Progenitor cell of endocrine pancreas (in vitro differentiated cells): ENCODE data around the gene CACNA2D4. TPM values are rescaled to one million over a fixed set of nuclear protein-coding genes. Genes with fewer than 3 reads are reported as not detected.

Source experiments
- DNase-seq: peaks from one replicate; pipeline ENCODE4 v3.0.0; 2021; ENCODE audit warnings: low spot score; ENCODE audit not compliant: unreplicated experiment
- H3K27ac Mint-ChIP-seq: 2 replicates; pipeline ENCODE4 v1.8.0; 2021; ENCODE audit warnings: mild to moderate bottlenecking, moderate library complexity, mixed read lengths
- H3K27me3 Mint-ChIP-seq: 2 replicates; pipeline ENCODE4 v1.8.0; 2021; ENCODE audit warnings: mixed read lengths
- H3K36me3 Mint-ChIP-seq: 2 replicates; pipeline ENCODE4 v1.8.0; 2022; ENCODE audit warnings: mixed read lengths; ENCODE audit not compliant: insufficient read depth
- H3K4me1 Mint-ChIP-seq: 2 replicates; pipeline ENCODE4 v1.8.0; 2021; ENCODE audit warnings: low read depth, mixed read lengths
- H3K4me3 Mint-ChIP-seq: 2 replicates; pipeline ENCODE4 v1.8.0; 2021; ENCODE audit warnings: low read depth, mild to moderate bottlenecking, moderate library complexity, mixed read lengths
- H3K9me3 Mint-ChIP-seq: 2 replicates; pipeline ENCODE4 v1.8.0; 2021; ENCODE audit warnings: low read depth, mixed read lengths
- total RNA-seq: library from RNA; stranded (reverse); gene quantifications from 2 replicates; pipeline ENCODE4 v1.2.1, GENCODE V29; 2021
- TF ChIP-seq, protein P1 (sequence below): fragments of 200-600 bp; sonication (generic); IDR thresholded peaks from one replicate; pipeline ENCODE4 v1.5.0; 2021; ENCODE audit warnings: antibody characterized with exemption, mild to moderate bottlenecking; ENCODE audit not compliant: unreplicated experiment

Gene CACNA2D4
- total RNA-seq, 1 donor from 2014 or later = 0.34 TPM

DNA sequence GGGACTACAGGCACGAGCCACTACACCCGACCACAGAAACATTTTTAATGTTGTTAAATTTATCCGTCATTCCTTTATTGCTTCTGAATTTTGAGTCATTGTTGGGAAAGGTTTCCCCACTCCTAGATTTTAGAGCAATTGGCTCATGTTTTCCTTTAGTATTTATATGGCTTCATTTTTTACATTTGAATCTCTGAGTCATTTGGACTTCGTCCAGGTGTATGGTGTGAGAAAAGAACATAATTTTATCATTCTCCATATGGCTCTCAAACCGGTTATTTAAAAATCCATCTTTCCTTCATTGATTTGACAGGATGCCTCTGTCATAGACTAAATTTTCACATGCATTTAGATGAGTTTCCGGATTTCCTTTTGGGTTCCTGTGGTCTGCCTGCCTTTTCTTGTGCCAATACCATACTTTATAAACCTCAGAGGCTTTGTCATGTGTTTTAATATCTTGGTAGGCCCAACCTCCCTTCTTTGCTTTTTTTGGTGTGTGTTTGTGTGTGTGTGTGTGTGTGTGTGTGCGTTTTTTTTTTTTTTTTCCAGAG, 67.2 kb downstream of the CACNA2D4 start:
- DNase-seq = no peak
- peaks cover 9% of the 10 kb centered on the region for H3K27me3 Mint-ChIP-seq
- no peaks in the 10 kb centered on the region for H3K36me3 Mint-ChIP-seq
- no peaks in the 10 kb centered on the region for H3K4me1 Mint-ChIP-seq
- H3K4me3 Mint-ChIP-seq = no peak overlapping the region
- no peak overlapping the region for H3K27ac Mint-ChIP-seq
- H3K9me3 Mint-ChIP-seq = no peaks in the 10 kb centered on the region
- TF ChIP-seq, protein P1, sequence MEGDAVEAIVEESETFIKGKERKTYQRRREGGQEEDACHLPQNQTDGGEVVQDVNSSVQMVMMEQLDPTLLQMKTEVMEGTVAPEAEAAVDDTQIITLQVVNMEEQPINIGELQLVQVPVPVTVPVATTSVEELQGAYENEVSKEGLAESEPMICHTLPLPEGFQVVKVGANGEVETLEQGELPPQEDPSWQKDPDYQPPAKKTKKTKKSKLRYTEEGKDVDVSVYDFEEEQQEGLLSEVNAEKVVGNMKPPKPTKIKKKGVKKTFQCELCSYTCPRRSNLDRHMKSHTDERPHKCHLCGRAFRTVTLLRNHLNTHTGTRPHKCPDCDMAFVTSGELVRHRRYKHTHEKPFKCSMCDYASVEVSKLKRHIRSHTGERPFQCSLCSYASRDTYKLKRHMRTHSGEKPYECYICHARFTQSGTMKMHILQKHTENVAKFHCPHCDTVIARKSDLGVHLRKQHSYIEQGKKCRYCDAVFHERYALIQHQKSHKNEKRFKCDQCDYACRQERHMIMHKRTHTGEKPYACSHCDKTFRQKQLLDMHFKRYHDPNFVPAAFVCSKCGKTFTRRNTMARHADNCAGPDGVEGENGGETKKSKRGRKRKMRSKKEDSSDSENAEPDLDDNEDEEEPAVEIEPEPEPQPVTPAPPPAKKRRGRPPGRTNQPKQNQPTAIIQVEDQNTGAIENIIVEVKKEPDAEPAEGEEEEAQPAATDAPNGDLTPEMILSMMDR = no peak

DNA sequence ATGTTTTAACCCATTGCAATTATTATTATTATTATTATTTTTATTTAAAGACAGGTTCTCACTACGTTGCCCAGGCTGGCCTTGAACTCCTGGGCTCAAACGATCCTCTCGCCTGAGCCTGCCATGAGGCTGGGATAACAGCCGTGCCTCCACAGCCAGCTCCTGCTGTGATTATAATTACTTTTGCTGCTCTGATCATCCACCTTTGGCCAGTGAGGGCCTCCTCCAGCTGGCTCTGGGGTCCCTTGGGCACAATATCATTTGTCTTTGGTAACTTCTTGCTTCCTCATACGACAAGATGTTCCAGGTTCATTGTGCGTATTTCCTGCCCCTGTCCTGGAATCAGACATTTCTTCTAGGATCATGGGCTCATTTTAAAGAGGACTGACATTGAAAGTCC, 69.7 kb downstream of the CACNA2D4 start:
- TF ChIP-seq, protein P1 = no peak
- Mint-ChIP-seq H3K9me3 (no peaks in the 10 kb centered on the region), H3K4me3 (no peak overlapping the region), H3K27me3 (peaks cover 26% of the 10 kb centered on the region), H3K4me1 (no peaks in the 10 kb centered on the region), H3K36me3 (no peaks in the 10 kb centered on the region), H3K27ac (no peak overlapping the region)
- DNase-seq = no peak

DNA sequence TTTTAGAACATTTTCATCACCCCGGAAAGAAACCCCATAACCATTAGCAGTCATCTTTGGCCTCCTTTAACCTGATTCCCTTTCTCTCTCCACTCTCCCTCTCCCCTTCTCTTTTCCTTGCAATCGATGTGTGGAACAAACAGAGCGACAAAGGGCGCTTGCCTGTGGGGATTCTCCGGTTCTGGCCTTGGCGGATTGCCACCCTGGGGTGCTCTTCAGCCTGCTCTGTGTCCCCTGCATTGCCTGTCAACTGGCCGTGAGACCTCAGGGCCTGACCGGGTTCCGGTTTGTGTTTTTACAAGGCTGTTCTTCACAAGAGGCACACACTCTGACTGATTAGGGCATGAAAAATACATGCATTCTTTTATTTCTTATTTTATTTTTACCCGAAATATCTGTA, 70.3 kb downstream of the CACNA2D4 start:
- no peak for DNase-seq
- no peak overlapping the region for H3K4me3 Mint-ChIP-seq
- peaks cover 26% of the 10 kb centered on the region for H3K27me3 Mint-ChIP-seq
- H3K36me3 Mint-ChIP-seq = no peaks in the 10 kb centered on the region
- H3K9me3 Mint-ChIP-seq = no peaks in the 10 kb centered on the region
- TF ChIP-seq, protein P1 = no peak
- no peaks in the 10 kb centered on the region for H3K4me1 Mint-ChIP-seq
- no peak overlapping the region for H3K27ac Mint-ChIP-seq

DNA sequence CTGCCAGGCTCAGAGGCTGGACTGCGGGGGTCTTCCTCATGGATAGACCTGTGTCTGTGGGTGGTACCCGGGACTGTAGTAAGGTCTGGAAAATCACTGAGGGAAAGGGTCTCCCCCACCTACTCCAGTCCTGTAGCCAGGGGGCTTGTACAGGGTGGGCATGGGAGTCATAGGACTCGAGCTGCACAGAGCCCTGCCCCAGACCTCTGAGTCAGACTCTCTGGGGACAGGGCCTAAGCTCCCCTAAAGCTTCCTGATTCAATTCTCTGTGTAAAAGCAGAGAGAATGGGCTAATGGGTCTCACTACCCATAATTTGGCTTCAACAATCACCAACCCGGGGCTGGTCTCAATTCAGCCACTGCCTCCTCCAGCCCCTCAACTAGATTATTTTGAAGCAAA, 71.0 kb downstream of the CACNA2D4 start:
- Mint-ChIP-seq H3K4me3 (no peak overlapping the region), H3K9me3 (no peaks in the 10 kb centered on the region), H3K27me3 (peaks cover 26% of the 10 kb centered on the region), H3K36me3 (no peaks in the 10 kb centered on the region), H3K27ac (no peak overlapping the region), H3K4me1 (no peaks in the 10 kb centered on the region)
- TF ChIP-seq, protein P1 = no peak
- DNase-seq = no peak

DNA sequence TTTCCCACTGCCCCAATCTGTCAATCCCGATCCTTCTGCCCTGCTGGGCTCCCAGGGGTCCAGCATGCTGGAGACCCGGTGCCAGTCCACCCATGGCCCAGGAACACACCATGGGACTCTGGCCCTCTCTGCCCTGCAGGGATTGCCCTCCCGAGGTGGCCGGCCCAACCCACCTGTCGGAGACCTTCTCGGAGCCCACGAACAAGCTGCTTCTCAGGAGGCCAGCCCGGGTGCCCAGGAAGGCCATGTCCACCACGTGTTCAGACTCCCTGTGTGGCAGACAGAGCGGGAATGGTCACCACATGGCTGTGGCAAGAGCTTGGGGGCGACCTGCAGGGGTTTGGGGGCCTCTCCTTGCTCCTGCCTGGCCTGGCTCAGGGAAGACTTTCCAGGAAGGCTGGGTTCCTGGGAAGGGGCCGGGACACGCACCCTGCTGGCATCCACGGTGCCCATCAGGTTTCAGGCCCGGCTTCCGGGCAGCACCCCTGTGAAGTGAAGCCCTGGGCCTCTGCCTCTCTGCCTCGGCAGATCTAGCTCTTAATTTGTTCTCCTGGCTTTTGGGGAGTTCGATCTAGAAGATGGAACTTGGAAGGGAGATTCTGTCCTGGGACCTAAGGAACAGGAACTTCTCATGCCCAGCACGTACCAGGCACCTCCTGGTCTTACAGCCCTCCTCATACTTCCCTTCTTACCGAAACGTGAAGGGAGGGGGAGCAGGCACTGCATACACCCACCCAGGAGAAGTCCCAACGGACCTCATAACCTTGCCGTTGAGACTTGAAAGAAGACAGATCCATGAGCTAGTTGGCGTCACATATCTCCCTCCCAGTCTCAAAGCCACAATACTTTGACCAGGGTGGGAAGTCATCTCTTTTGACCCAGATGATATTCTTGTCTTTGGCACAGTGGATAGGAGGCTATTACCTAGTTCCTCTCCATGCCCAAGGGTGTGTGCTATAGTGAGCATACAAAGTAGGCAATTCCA, 71.7 kb downstream of the CACNA2D4 start:
- TF ChIP-seq, protein P1 = no peak
- no peak for DNase-seq

More for the DNA sequence above, 71.7 kb downstream of the CACNA2D4 start:
- Mint-ChIP-seq H3K4me1 (no peaks in the 10 kb centered on the region), H3K36me3 (no peaks in the 10 kb centered on the region), H3K27me3 (peaks cover 29% of the 10 kb centered on the region), H3K4me3 (no peak overlapping the region), H3K9me3 (no peaks in the 10 kb centered on the region), H3K27ac (no peak overlapping the region)
